ENCODE data around the gene ZKSCAN8.
A peak's percentile ranks its signal among the peaks of the same experiment; 100 is the strongest.
"Not testable (repeated sequence)": the region's sequence is repeated elsewhere in the genome, so short reads cannot be mapped to it uniquely, and the experiment has no call there.

ZKSCAN8 gene

GRCh38 chr6:28141500-28142329 is at the start of gene ZKSCAN8:
Gene ZKSCAN8 (plus strand): TSS chr6:28141883. CDS start chr6:28148408, 6,525 bp downstream.
- DNase-seq (ENCODE audit: low spot score): peak; percentile 72

- not testable (repeated sequence) for DNase-seq (ENCODE audit: low spot score)
These were observed 39.5 kb upstream of the ZKSCAN8 start for GRCh38 chr6:28102222-28102621.

GRCh38 chr6:28102699-28103098 is 39.0 kb upstream of the ZKSCAN8 start:
- DNase-seq (ENCODE audit: low spot score): not testable (repeated sequence)

- peak; percentile 68 for DNase-seq (ENCODE audit: low spot score)
These were observed 37.1 kb upstream of the ZKSCAN8 start for GRCh38 chr6:28104392-28105244.

- peak; percentile 6 for DNase-seq (ENCODE audit: low spot score)
These were observed 36.4 kb upstream of the ZKSCAN8 start for GRCh38 chr6:28105245-28105639.

- no peak for DNase-seq (ENCODE audit: low spot score)
These were observed 34.2 kb upstream of the ZKSCAN8 start for GRCh38 chr6:28107506-28107905.

- DNase-seq (ENCODE audit: low spot score): no peak
These were observed 29.7 kb upstream of the ZKSCAN8 start for GRCh38 chr6:28111964-28112363.

- no peak for DNase-seq (ENCODE audit: low spot score)
These were observed 25.9 kb upstream of the ZKSCAN8 start for GRCh38 chr6:28115799-28116198.

GRCh38 chr6:28117386-28118050 is 24.2 kb upstream of the ZKSCAN8 start:
- no peak for DNase-seq (ENCODE audit: low spot score)

- no peak for DNase-seq (ENCODE audit: low spot score)
These were observed 23.5 kb upstream of the ZKSCAN8 start for GRCh38 chr6:28118217-28118616.

GRCh38 chr6:28121876-28122275 is 19.8 kb upstream of the ZKSCAN8 start:
- DNase-seq (ENCODE audit: low spot score): no peak

GRCh38 chr6:28122283-28122682 is 19.4 kb upstream of the ZKSCAN8 start:
- not testable (repeated sequence) for DNase-seq (ENCODE audit: low spot score)

- DNase-seq (ENCODE audit: low spot score): peak; percentile 36
These were observed 17.2 kb upstream of the ZKSCAN8 start, which contains the start of gene ZSCAN16 for GRCh38 chr6:28124350-28124970. Gene ZSCAN16 (plus strand): TSS chr6:28124609. CDS start chr6:28125444, 835 bp downstream.

GRCh38 chr6:28124971-28125353 is 16.7 kb upstream of the ZKSCAN8 start:
- DNase-seq (ENCODE audit: low spot score): no peak

- no peak for DNase-seq (ENCODE audit: low spot score)
These were observed 16.3 kb upstream of the ZKSCAN8 start for GRCh38 chr6:28125401-28125800.

GRCh38 chr6:28134015-28134414 is 7.7 kb upstream of the ZKSCAN8 start:
- DNase-seq (ENCODE audit: low spot score): no peak

GRCh38 chr6:28134716-28135115 is 7.0 kb upstream of the ZKSCAN8 start:
- DNase-seq (ENCODE audit: low spot score): no peak

GRCh38 chr6:28135393-28135792 is 6.3 kb upstream of the ZKSCAN8 start:
- DNase-seq (ENCODE audit: low spot score): no peak

- peak; percentile 14 for DNase-seq (ENCODE audit: low spot score)
These were observed 4.8 kb upstream of the ZKSCAN8 start for GRCh38 chr6:28136585-28137504.

GRCh38 chr6:28137505-28137981 is 4.1 kb upstream of the ZKSCAN8 start:
- no peak for DNase-seq (ENCODE audit: low spot score)

Measured in HuH-7.5 (cell line).